Measurements from ENCODE around the gene DIAPH1.

GRCh38 chr5:141484641-141485311, 134.0 kb downstream of the DIAPH1 start, which contains the start of gene PCDHGC4:
- TF ChIP-seq CTCF (conservative IDR thresholded peaks at IDR 0.05; ENCODE audit: low read length) (no peak), EZH2phosphoT487 (IDR thresholded peaks at IDR 0.05; ENCODE audit: borderline replicate concordance) (no peak)
